ENCODE measurements around the gene GDPD4.

The GDPD4 gene

GRCh38 chr11:77287615-77288273 is 13.7 kb downstream of the GDPD4 start:
- ChIA-PET POLR2A (no interaction called here), CTCF (no interaction called here)
- DNase-seq (ENCODE audit: extremely low spot score) = no peak
- no peak for TF ChIP-seq CTCF (IDR thresholded peaks at IDR 0.05; ENCODE audit: control extremely low read depth, extremely low read depth, low read depth, missing control alignments)

DNA sequence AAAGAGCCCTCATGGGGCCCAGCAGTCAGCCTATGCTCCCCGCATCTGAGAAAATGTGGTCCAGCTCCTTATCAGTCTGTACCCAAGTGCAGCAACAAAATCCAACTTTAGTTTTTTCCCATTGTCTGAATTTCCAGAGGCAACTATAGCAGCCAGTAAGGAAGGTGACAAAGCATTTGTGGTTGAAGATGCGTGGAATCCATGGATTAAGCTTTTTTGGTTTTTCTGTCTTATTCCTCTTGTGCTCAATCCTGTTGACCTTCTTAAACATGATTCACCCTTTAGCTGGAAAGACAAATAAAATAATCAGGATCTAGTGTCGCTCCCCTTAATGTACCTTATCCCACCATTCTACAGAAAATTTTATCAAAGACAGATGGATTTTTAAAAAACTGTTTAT is 14.3 kb downstream of the GDPD4 start:
- no peak for TF ChIP-seq CTCF (IDR thresholded peaks at IDR 0.05; ENCODE audit: control extremely low read depth, extremely low read depth, low read depth, missing control alignments)
- CTCF ChIA-PET = no interaction called here
- POLR2A ChIA-PET = no interaction called here
- no peak for DNase-seq (ENCODE audit: extremely low spot score)

- ChIA-PET POLR2A (no interaction called here), CTCF (interaction anchor here (1.5 kb wide), 1 partner anchor 200 kb away, joined by 3 read pairs; no protein-coding TSS in a partner anchor)
- DNase-seq (ENCODE audit: extremely low spot score) = no peak
- no peak for TF ChIP-seq CTCF (IDR thresholded peaks at IDR 0.05; ENCODE audit: control extremely low read depth, extremely low read depth, low read depth, missing control alignments)
These were observed 16.7 kb downstream of the GDPD4 start for GRCh38 chr11:77284476-77285468.

GRCh38 chr11:77283101-77283500 is 18.4 kb downstream of the GDPD4 start:
- no peak for DNase-seq (ENCODE audit: extremely low spot score)
- CTCF ChIA-PET = interaction anchor here (0.8 to 1.6 kb wide), 4 partner anchors 12 to 61 kb away, joined by 3 to 5 read pairs (median 4); no protein-coding TSS in a partner anchor
- TF ChIP-seq CTCF (IDR thresholded peaks at IDR 0.05; ENCODE audit: control extremely low read depth, extremely low read depth, low read depth, missing control alignments) = no peak
- POLR2A ChIA-PET = no interaction called here

DNA sequence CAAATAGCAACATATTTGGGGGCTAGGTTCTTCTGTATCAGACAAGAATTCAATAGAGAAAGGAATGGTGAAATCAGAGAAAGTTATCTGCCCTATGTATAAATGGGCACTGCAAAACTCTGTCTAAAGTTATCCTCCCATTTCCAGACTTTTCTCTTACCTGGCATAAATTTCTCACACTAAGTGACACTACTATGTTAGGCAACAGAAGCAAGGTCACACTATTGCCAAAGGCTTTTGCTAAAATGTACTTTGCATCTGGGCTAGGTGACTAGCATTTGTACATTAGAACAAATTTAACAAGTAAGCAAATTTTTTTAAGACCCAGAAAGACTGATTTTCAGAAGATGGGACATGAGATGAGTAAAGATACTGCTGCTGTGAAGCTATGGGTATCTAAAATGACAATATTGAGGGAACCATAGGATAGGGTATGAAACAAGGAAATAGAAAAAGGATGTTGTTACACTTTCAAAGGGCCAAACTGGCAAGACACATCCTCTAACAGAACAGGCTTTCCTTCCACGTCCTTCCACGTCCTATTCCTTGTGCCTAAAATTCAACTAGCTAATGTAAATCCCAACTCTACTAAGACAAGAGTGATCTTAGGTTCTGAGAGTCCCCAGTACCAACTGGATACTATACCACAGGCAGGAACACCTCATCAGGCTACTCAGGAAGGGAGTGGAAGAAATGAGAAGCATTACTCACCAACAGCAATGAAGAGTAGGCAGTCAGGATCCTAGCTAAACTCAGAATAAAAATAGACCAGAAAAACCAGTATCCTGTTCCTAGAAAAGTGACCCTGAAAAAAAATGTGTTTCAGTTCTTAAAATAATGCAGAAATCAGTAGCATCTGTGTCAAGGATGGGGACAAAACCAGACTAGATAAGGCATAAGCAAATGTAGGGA is 22.6 kb downstream of the GDPD4 start:
- CTCF ChIA-PET = interaction anchor here (1.2 kb wide), 1 partner anchor 67 kb away, joined by 3 read pairs; no protein-coding TSS in a partner anchor
- POLR2A ChIA-PET = interaction anchor here (0.6 kb wide), 1 partner anchor 320 kb away, joined by 3 read pairs; no protein-coding TSS in a partner anchor

More for the DNA sequence above, 22.6 kb downstream of the GDPD4 start:
- no peak for TF ChIP-seq CTCF (IDR thresholded peaks at IDR 0.05; ENCODE audit: control extremely low read depth, extremely low read depth, low read depth, missing control alignments)
- DNase-seq (ENCODE audit: extremely low spot score) = no peak

Data from GM10248 (cell line).